Activated naive CD8-positive, alpha-beta T cell (primary cell): ENCODE data around the gene PTRH2.

Source experiments
- H3K27ac Mint-ChIP-seq: one replicate; pipeline ENCODE4 v1.8.0; 2021; ENCODE audit warnings: mixed read lengths
- H3K27me3 Mint-ChIP-seq: one replicate; pipeline ENCODE4 v1.8.0; 2021; ENCODE audit warnings: mixed read lengths
- H3K36me3 Mint-ChIP-seq: one replicate; pipeline ENCODE4 v1.8.0; 2021; ENCODE audit warnings: mixed read lengths
- H3K4me1 Mint-ChIP-seq: one replicate; pipeline ENCODE4 v1.8.0; 2021; ENCODE audit warnings: low read depth, mixed read lengths
- H3K4me3 Mint-ChIP-seq: one replicate; pipeline ENCODE4 v1.8.0; 2021; ENCODE audit warnings: mild to moderate bottlenecking, mixed read lengths
- H3K9me3 Mint-ChIP-seq: one replicate; pipeline ENCODE4 v1.8.0; 2021; ENCODE audit warnings: low read depth, mixed read lengths

PTRH2 gene

GRCh38 chr17:59733697-59734096 lies 26.5 kb upstream of the PTRH2 start:
- H3K9me3 Mint-ChIP-seq = no peaks in the 10 kb centered on the region
- no peaks in the 10 kb centered on the region for H3K27me3 Mint-ChIP-seq
- peaks cover 9% of the 10 kb centered on the region for H3K4me1 Mint-ChIP-seq
- no peak overlapping the region for H3K27ac Mint-ChIP-seq
- peaks cover 3% of the 10 kb centered on the region for H3K36me3 Mint-ChIP-seq
- H3K4me3 Mint-ChIP-seq = no peak overlapping the region

DNA sequence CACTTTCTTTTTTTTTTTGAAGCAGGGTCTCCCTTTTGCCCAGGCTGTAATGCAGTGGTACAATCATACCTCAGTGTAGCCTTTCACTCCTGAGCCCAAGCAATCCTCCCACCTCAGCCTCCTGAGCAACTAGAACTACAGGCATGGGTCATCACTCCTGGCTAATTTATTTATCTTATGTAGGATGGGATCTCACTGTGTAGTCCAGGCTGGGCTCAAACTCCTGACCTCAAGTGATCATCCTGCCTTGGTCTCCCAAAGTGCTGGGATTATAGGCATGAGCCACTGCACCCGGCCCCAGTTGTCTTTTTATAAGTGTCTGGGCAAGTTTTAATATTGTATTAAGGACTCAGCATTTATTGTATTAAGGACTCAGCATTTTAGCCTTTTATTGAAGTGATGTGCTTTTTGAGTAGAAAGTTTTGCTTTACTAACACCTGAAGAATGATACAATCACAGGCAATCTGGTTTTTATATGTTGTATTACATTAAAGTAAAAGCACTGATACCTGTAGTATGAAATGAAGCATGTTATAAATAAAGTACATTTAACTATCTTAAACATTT lies 23.1 kb upstream of the PTRH2 start:
- H3K4me1 Mint-ChIP-seq = peaks cover 15% of the 10 kb centered on the region
- H3K9me3 Mint-ChIP-seq = no peaks in the 10 kb centered on the region
- H3K27me3 Mint-ChIP-seq = no peaks in the 10 kb centered on the region
- H3K36me3 Mint-ChIP-seq = peaks cover under 1% of the 10 kb centered on the region
- H3K4me3 Mint-ChIP-seq = no peak overlapping the region
- H3K27ac Mint-ChIP-seq = no peak overlapping the region

- Mint-ChIP-seq H3K9me3 (no peaks in the 10 kb centered on the region), H3K27me3 (no peaks in the 10 kb centered on the region), H3K36me3 (peaks cover 5% of the 10 kb centered on the region), H3K4me1 (peaks cover 21% of the 10 kb centered on the region), H3K27ac (no peak overlapping the region), H3K4me3 (no peak overlapping the region)
Measured at GRCh38 chr17:59727817-59728533, 20.7 kb upstream of the PTRH2 start.

DNA sequence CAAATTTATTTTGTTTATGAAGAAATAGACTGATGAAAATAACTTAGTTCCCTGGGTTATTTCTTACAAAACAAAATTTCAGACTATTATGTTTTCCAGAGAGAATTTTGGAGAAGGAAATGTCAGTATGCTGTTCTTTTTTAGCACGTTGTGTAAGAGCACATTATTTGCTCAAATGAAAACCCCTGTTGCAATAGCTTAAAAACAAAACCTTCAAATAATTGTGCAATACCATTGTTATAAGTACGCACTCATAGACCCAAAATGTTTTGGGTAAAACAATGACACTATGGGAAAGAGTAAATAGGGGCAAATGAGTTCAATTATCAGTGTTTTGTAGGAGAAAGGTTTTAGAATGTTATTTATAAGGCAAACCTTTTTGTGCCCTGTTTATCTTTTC lies 18.5 kb upstream of the PTRH2 start:
- no peak overlapping the region for H3K27ac Mint-ChIP-seq
- no peaks in the 10 kb centered on the region for H3K9me3 Mint-ChIP-seq
- no peaks in the 10 kb centered on the region for H3K27me3 Mint-ChIP-seq
- peaks cover 5% of the 10 kb centered on the region for H3K36me3 Mint-ChIP-seq
- H3K4me3 Mint-ChIP-seq = no peak overlapping the region
- H3K4me1 Mint-ChIP-seq = peaks cover 26% of the 10 kb centered on the region

DNA sequence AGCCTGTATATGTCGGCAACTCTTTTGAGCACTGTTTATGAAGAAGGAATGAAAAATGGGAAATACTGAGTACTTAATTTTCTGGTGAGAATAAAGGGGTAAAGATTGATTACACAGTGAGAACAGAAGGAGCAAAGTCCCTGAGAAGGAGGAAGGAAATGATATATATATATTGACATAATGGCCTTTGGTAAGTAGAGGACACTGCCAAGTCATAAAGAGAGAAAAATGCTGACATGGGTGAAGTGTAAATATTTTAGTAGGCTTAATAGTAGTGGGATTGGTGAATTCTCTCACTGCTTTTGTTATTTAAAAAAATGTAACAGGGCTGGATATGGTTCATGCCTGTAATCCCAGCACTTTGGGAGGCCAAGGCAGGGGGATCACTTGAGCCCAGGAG lies 16.4 kb upstream of the PTRH2 start:
- Mint-ChIP-seq H3K4me1 (peaks cover 28% of the 10 kb centered on the region), H3K27ac (no peak overlapping the region), H3K36me3 (peaks cover 5% of the 10 kb centered on the region), H3K27me3 (no peaks in the 10 kb centered on the region), H3K4me3 (no peak overlapping the region), H3K9me3 (no peaks in the 10 kb centered on the region)

DNA sequence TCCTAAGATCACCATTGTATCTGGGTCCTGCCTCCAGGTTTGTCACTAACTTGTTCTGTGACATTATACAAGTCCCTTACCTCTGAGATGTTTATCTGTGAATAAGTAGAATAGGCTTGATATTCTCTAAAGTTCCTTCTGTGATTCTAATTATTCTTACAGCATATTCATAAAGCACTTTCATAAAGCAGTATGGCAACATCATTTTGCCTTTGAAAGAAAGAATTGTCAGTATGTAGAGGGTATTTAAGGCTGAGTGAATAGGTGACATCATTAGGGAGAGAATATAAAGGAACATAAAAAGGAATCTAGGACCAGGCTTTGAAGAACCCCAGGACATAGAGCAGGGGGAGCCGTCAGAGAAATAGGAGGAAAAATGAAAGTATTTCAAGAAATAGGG lies 15.8 kb upstream of the PTRH2 start:
- peaks cover 28% of the 10 kb centered on the region for H3K4me1 Mint-ChIP-seq
- no peak overlapping the region for H3K27ac Mint-ChIP-seq
- no peaks in the 10 kb centered on the region for H3K9me3 Mint-ChIP-seq
- H3K4me3 Mint-ChIP-seq = no peak overlapping the region
- H3K27me3 Mint-ChIP-seq = no peaks in the 10 kb centered on the region
- peaks cover 5% of the 10 kb centered on the region for H3K36me3 Mint-ChIP-seq

- peaks cover 5% of the 10 kb centered on the region for H3K36me3 Mint-ChIP-seq
- no peak overlapping the region for H3K27ac Mint-ChIP-seq
- no peak overlapping the region for H3K4me3 Mint-ChIP-seq
- H3K4me1 Mint-ChIP-seq = peaks cover 28% of the 10 kb centered on the region
- H3K27me3 Mint-ChIP-seq = no peaks in the 10 kb centered on the region
- no peaks in the 10 kb centered on the region for H3K9me3 Mint-ChIP-seq
Measured at GRCh38 chr17:59722623-59723022, 15.4 kb upstream of the PTRH2 start.

GRCh38 chr17:59719526-59719925 lies 12.3 kb upstream of the PTRH2 start:
- Mint-ChIP-seq H3K36me3 (peaks cover 5% of the 10 kb centered on the region), H3K4me1 (peaks cover 31% of the 10 kb centered on the region), H3K4me3 (no peak overlapping the region), H3K9me3 (no peaks in the 10 kb centered on the region), H3K27ac (no peak overlapping the region), H3K27me3 (no peaks in the 10 kb centered on the region)

GRCh38 chr17:59716427-59716826 lies 9.2 kb upstream of the PTRH2 start:
- Mint-ChIP-seq H3K27ac (no peak overlapping the region), H3K4me1 (peaks cover 32% of the 10 kb centered on the region), H3K4me3 (no peak overlapping the region), H3K36me3 (peaks cover 4% of the 10 kb centered on the region), H3K27me3 (no peaks in the 10 kb centered on the region), H3K9me3 (no peaks in the 10 kb centered on the region)

GRCh38 chr17:59714255-59714654 lies 7.0 kb upstream of the PTRH2 start:
- Mint-ChIP-seq H3K27me3 (no peaks in the 10 kb centered on the region), H3K27ac (no peak overlapping the region), H3K4me3 (no peak overlapping the region), H3K4me1 (peaks cover 43% of the 10 kb centered on the region), H3K36me3 (peaks cover 4% of the 10 kb centered on the region), H3K9me3 (no peaks in the 10 kb centered on the region)

DNA sequence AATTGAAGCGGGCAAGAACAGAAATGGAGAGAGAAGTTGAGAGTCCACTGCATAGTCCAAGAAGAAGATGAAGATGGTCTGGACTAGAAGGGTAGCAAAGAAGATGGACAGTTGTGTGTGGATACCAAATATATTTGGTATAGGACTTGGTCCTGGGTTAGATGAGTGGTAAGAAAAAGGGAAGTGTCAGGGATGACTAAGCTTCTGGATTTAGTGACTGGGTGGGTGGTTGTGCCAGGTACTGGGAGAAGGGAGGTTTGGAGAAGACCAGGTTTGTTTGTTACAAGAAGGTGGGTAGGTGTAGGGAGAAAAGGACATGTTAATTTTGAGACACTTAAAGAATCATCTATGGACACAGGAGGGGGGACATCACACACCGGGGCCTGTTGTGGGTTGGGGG lies 5.6 kb upstream of the PTRH2 start:
- Mint-ChIP-seq H3K36me3 (peaks cover 4% of the 10 kb centered on the region), H3K4me3 (no peak overlapping the region), H3K27me3 (no peaks in the 10 kb centered on the region), H3K4me1 (peaks cover 47% of the 10 kb centered on the region), H3K9me3 (no peaks in the 10 kb centered on the region), H3K27ac (peak overlapping the region; percentile 24)

- peaks cover 48% of the 10 kb centered on the region for H3K4me1 Mint-ChIP-seq
- no peak overlapping the region for H3K27ac Mint-ChIP-seq
Measured at GRCh38 chr17:59711936-59712335, 4.7 kb upstream of the PTRH2 start.

GRCh38 chr17:59707971-59708430 lies 771 bp upstream of the PTRH2 start:
- peak overlapping the region; percentile 98 for H3K27ac Mint-ChIP-seq
- no peaks in the 10 kb centered on the region for H3K9me3 Mint-ChIP-seq
- H3K36me3 Mint-ChIP-seq = peaks cover 14% of the 10 kb centered on the region
- no peaks in the 10 kb centered on the region for H3K27me3 Mint-ChIP-seq
- H3K4me3 Mint-ChIP-seq = peak overlapping the region; percentile 100
- peaks cover 61% of the 10 kb centered on the region for H3K4me1 Mint-ChIP-seq

More at GRCh38 chr17:59711936-59712335, 4.7 kb upstream of the PTRH2 start:
- Mint-ChIP-seq H3K9me3 (no peaks in the 10 kb centered on the region), H3K27me3 (no peaks in the 10 kb centered on the region), H3K36me3 (peaks cover 6% of the 10 kb centered on the region), H3K4me3 (no peak overlapping the region)

DNA sequence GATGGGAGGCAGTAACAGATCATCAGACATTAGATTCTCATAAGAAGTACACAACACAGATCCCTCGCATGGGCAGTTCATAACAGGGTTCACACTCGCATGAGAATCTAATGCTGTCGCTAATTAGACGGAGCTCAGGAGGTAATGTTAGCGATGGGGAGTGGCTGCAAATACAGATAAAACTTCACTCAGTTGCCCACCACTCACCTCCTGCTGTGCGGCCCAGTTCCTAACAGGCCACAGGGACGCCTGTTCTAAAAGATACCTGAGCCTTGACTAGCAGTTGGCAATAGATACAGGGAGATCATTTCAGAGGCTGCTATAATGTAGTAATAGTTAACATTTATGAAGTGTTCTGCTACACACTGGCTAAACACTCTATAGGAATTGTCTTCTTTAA lies 4.9 kb downstream of the PTRH2 start:
- H3K27ac Mint-ChIP-seq = peak overlapping the region; percentile 30
- peaks cover 37% of the 10 kb centered on the region for H3K36me3 Mint-ChIP-seq
- H3K4me3 Mint-ChIP-seq = peak overlapping the region; percentile 28
- H3K27me3 Mint-ChIP-seq = no peaks in the 10 kb centered on the region
- H3K4me1 Mint-ChIP-seq = peaks cover 79% of the 10 kb centered on the region
- H3K9me3 Mint-ChIP-seq = no peaks in the 10 kb centered on the region

DNA sequence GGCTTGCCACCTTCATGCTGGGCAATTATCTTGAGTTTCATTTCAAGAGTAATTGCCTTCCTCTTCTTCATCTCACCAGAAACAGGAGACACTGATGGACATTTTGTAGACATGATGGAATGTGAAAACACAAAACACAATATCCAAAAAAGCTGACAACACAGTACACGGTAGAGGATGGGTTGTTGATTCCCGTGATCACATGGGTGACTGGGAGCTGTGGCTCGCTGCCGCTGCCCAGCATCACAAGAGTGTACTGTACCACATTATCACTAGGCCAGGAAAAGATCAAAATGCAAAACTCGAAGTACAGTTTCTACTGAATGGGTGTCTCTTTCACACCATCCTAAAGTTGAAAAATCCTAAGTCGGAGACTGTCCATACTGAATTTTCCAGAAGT lies 7.4 kb downstream of the PTRH2 start:
- Mint-ChIP-seq H3K4me1 (peaks cover 73% of the 10 kb centered on the region), H3K9me3 (no peaks in the 10 kb centered on the region), H3K4me3 (no peak overlapping the region), H3K27me3 (no peaks in the 10 kb centered on the region), H3K27ac (peak overlapping the region; percentile 0), H3K36me3 (peaks cover 38% of the 10 kb centered on the region)

DNA sequence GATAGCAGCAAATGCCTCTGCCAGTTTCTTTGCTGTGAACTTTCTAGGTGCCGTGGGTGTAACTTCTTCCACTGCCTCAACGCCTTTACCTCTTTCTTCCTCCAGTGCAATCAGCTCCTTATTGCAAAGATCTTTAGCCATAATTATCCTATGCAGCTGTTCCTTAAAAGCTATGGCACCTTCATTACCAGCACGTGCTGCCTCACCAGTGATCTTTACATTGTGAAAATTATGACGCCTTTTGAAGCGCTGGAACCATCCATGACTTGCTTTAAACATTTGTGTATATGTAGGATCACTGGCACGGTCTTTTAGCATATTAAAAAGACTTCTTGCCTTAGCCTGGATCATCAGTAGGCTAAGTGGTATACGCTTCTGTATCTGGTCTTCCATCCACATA lies 8.0 kb downstream of the PTRH2 start:
- peaks cover 69% of the 10 kb centered on the region for H3K4me1 Mint-ChIP-seq
- H3K27ac Mint-ChIP-seq = peak overlapping the region; percentile 66
- peaks cover 34% of the 10 kb centered on the region for H3K36me3 Mint-ChIP-seq

More for the DNA sequence above, 8.0 kb downstream of the PTRH2 start:
- H3K27me3 Mint-ChIP-seq = no peaks in the 10 kb centered on the region
- no peaks in the 10 kb centered on the region for H3K9me3 Mint-ChIP-seq
- H3K4me3 Mint-ChIP-seq = peak overlapping the region; percentile 50
